Activated T-helper 17 cell treated with anti-CD3 and anti-CD28 coated beads, Interleukin-2, amount 50 U/mL, for 72 hours (primary cell): ENCODE data around the gene MOCOS. TPM values are rescaled to one million over a fixed set of nuclear protein-coding genes. Genes with fewer than 3 reads are reported as not detected.
"Not testable (repeated sequence)": the region's sequence is repeated elsewhere in the genome, so short reads cannot be mapped to it uniquely, and the experiment has no call there.

Source experiments
- ATAC-seq: fragments of 150-1000 bp; cut with Tn5 transposase; replicated peaks from 2 replicates; pipeline ENCODE4 v1.10.0; 2021; ENCODE audit warnings: mild to moderate bottlenecking, moderate library complexity
- H3K27ac Mint-ChIP-seq: one replicate; pipeline ENCODE4 v1.8.0; 2022; ENCODE audit warnings: mixed read lengths
- H3K27me3 Mint-ChIP-seq: one replicate; pipeline ENCODE4 v1.8.0; 2022; ENCODE audit warnings: mixed read lengths
- H3K36me3 Mint-ChIP-seq: one replicate; pipeline ENCODE4 v1.8.0; 2022; ENCODE audit warnings: low read depth, mild to moderate bottlenecking, mixed read lengths
- H3K4me1 Mint-ChIP-seq: one replicate; pipeline ENCODE4 v1.8.0; 2022; ENCODE audit warnings: mixed read lengths
- H3K4me3 Mint-ChIP-seq: one replicate; pipeline ENCODE4 v1.8.0; 2022; ENCODE audit warnings: mild to moderate bottlenecking, mixed read lengths
- H3K9me3 Mint-ChIP-seq: one replicate; pipeline ENCODE4 v1.8.0; 2022; ENCODE audit warnings: mixed read lengths
- total RNA-seq, 2 donors: library from RNA; stranded (reverse); gene quantifications; one replicate each; pipeline ENCODE4 v1.2.3, GENCODE V29; 2022

The MOCOS gene
- total RNA-seq, 2 donors from 2014 or later = 0.19 TPM

DNA sequence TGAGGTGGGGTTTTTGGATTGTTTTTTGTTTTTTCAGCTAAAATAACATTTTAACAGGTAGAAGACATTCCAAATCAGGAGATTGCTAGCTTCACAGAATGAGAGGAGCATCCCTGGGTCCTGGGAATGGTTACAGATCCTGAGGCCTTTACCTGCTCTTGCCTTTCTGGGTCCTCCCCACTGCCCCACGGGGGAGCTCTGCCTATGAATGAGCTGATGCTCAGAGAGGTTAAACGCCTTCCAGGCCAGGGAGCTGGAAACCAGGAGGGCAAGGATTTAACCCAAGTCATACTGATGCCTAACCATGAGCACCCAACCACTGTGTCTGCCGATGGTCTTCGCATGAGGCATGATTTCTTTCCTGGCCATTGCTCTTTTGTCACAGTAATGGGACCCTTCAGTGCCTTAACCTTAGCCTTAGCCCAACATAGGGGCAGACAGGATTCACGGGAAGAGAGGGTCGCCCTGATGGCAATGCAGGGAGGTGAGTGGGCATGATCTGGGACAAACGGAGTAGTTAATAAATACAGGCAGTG lies 16.1 kb downstream of the MOCOS start:
- no peaks in the 10 kb centered on the region for H3K9me3 Mint-ChIP-seq
- no peaks in the 10 kb centered on the region for H3K36me3 Mint-ChIP-seq
- ATAC-seq = no peak
- no peaks in the 10 kb centered on the region for H3K4me1 Mint-ChIP-seq
- no peaks in the 10 kb centered on the region for H3K27me3 Mint-ChIP-seq
- no peak overlapping the region for H3K27ac Mint-ChIP-seq
- H3K4me3 Mint-ChIP-seq = no peak overlapping the region

DNA sequence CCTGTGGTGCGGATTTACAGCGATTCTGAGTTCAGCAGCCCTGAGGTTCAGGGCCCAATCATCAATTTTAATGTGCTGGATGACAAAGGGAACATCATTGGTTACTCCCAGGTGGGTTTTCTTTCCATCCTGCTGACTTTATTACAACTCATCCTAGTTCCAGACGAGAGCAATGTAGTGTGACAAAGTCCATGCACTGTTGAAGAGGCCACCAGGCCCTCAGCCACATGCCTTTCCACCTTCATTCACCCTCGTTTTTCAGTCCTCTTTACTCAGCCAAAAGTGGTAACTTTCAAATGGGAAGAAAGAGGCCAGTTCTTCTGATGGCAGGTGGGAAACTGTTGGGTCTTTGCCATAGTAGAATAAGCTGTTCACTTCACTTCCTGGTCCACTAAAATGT lies 17.9 kb downstream of the MOCOS start:
- Mint-ChIP-seq H3K4me1 (no peaks in the 10 kb centered on the region), H3K9me3 (no peaks in the 10 kb centered on the region), H3K4me3 (no peak overlapping the region), H3K27me3 (no peaks in the 10 kb centered on the region), H3K36me3 (no peaks in the 10 kb centered on the region), H3K27ac (no peak overlapping the region)
- ATAC-seq = no peak

- no peak overlapping the region for H3K4me3 Mint-ChIP-seq
- no peaks in the 10 kb centered on the region for H3K36me3 Mint-ChIP-seq
- no peaks in the 10 kb centered on the region for H3K27me3 Mint-ChIP-seq
- no peak for ATAC-seq
- H3K27ac Mint-ChIP-seq = no peak overlapping the region
- H3K9me3 Mint-ChIP-seq = no peaks in the 10 kb centered on the region
- H3K4me1 Mint-ChIP-seq = no peaks in the 10 kb centered on the region
Measured at GRCh38 chr18:36207303-36207702, 20.0 kb downstream of the MOCOS start.

GRCh38 chr18:36207969-36208368 lies 20.7 kb downstream of the MOCOS start:
- not testable (repeated sequence) for H3K4me1 Mint-ChIP-seq, H3K27ac Mint-ChIP-seq, H3K4me3 Mint-ChIP-seq, H3K36me3 Mint-ChIP-seq, H3K27me3 Mint-ChIP-seq, H3K9me3 Mint-ChIP-seq, ATAC-seq

DNA sequence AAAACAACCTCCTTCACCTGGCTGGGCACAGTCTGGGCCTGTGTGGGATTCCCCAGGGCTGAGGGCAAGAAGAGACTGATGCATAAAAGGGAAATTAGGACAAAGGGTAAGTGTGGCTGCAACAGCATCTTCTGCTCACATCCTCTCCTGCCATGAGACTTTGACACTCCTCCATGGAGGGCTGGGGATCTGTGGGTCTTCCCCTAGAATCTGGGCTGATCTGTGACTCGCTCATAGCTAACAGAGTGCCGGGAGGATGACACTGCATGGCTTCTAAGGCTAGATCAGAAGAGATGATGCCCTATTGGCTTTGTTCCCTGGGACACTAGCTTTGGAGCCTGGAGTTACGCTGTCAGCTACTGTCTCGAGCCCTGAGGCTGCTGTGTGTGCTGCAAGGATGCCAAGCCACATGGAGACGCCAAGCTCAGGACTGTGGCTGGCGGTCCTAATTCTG lies 24.3 kb downstream of the MOCOS start:
- H3K27ac Mint-ChIP-seq = no peak overlapping the region
- no peaks in the 10 kb centered on the region for H3K36me3 Mint-ChIP-seq
- ATAC-seq = no peak
- no peaks in the 10 kb centered on the region for H3K4me1 Mint-ChIP-seq
- H3K9me3 Mint-ChIP-seq = no peaks in the 10 kb centered on the region
- H3K4me3 Mint-ChIP-seq = no peak overlapping the region
- no peaks in the 10 kb centered on the region for H3K27me3 Mint-ChIP-seq

DNA sequence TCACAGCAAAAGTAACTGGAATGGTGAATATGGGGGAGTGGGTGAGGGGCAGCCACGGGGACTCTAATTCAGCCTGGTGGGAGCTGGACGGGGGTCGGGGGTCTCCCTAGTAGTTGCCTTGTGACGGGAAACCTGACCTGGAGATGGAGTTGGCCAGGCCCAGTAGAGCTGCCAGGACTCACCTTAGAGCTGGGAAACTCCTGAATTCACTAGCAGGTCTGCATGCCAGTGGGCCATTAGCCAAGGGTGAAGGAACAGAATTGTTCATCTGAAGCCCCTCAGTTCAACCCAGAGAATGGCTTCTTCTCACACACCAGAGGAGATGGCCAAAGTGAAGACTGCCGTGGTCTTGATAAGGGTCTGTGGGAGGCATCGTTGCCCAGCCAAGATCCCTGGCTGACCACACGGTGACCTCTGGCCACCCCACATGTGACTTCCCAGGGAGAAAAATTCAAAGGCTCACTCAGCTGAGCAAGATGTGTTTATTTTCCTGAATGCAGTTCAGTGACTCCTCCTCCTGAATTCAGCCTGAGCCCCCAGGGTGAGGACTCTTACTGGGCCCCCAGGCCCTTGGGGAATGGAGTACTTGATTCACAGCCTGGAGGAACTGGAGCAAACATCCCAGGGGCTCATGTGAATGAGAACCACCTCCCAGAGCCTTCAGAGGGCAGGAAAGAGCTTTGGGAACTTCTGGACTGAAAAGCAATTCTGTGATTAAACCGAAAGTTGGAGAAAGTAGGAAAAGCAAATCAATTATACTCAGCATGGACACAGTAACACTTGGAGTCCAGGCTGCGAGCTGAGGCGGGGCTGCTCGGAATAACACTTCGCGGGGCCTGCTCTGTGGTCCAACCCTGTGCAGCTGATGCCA lies 25.2 kb downstream of the MOCOS start:
- H3K27ac Mint-ChIP-seq = no peak overlapping the region
- ATAC-seq = no peak
- H3K27me3 Mint-ChIP-seq = no peaks in the 10 kb centered on the region
- H3K9me3 Mint-ChIP-seq = no peaks in the 10 kb centered on the region
- no peaks in the 10 kb centered on the region for H3K4me1 Mint-ChIP-seq
- H3K36me3 Mint-ChIP-seq = no peaks in the 10 kb centered on the region
- H3K4me3 Mint-ChIP-seq = no peak overlapping the region

GRCh38 chr18:36214811-36215210 lies 27.5 kb downstream of the MOCOS start:
- no peaks in the 10 kb centered on the region for H3K4me1 Mint-ChIP-seq
- H3K4me3 Mint-ChIP-seq = no peak overlapping the region
- no peak for ATAC-seq
- H3K36me3 Mint-ChIP-seq = no peaks in the 10 kb centered on the region
- H3K27me3 Mint-ChIP-seq = no peaks in the 10 kb centered on the region
- no peak overlapping the region for H3K27ac Mint-ChIP-seq
- no peaks in the 10 kb centered on the region for H3K9me3 Mint-ChIP-seq

DNA sequence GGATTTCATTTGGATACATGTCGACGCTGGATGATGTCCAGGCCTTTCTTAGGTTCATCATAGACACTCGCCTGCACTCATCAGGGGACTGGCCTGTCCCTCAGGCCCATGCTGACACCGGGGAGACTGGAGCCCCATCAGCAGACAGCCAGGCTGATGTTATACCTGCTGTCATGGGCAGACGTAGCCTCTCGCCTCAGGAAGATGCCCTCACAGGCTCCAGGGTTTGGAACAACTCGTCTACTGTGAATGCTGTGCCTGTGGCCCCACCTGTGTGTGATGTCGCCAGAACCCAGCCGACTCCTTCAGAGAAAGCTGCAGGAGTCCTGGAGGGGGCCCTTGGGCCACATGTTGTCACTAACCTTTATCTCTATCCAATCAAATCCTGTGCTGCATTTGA lies 28.3 kb downstream of the MOCOS start:
- Mint-ChIP-seq H3K27ac (no peak overlapping the region), H3K27me3 (no peaks in the 10 kb centered on the region), H3K4me1 (no peaks in the 10 kb centered on the region), H3K4me3 (no peak overlapping the region), H3K36me3 (no peaks in the 10 kb centered on the region), H3K9me3 (no peaks in the 10 kb centered on the region)
- no peak for ATAC-seq

DNA sequence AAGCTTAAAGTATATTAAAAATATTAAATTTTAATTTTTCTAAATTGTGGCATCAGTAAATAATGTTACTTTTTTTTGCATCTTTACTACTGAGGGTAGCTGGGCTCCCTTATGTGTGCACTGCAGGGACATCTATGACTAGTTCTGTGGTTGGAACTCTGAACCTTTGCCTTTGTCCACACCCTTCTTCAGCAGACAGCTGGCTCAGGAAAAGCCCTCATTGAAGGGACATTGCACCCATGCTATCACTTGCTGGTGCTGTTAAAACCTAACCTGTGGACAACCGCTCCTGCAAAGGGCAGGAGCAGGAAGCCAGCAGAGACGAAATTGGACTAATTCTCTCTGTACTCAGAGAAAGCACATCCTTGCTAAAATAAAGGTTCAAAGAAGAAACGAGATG lies 30.1 kb downstream of the MOCOS start:
- Mint-ChIP-seq H3K4me3 (no peak overlapping the region), H3K36me3 (no peaks in the 10 kb centered on the region), H3K9me3 (no peaks in the 10 kb centered on the region), H3K27ac (no peak overlapping the region), H3K27me3 (no peaks in the 10 kb centered on the region), H3K4me1 (no peaks in the 10 kb centered on the region)
- no peak for ATAC-seq

- H3K9me3 Mint-ChIP-seq = peaks cover 7% of the 10 kb centered on the region
- peaks cover 8% of the 10 kb centered on the region for H3K27me3 Mint-ChIP-seq
- no peak overlapping the region for H3K4me3 Mint-ChIP-seq
Measured at GRCh38 chr18:36229188-36229587, 41.9 kb downstream of the MOCOS start.

GRCh38 chr18:36240510-36240909 lies 53.2 kb downstream of the MOCOS start:
- H3K4me3 Mint-ChIP-seq, H3K4me1 Mint-ChIP-seq, H3K27ac Mint-ChIP-seq, ATAC-seq, H3K9me3 Mint-ChIP-seq, H3K36me3 Mint-ChIP-seq: not testable (repeated sequence)
- peaks cover 32% of the 10 kb centered on the region for H3K27me3 Mint-ChIP-seq

More at GRCh38 chr18:36229188-36229587, 41.9 kb downstream of the MOCOS start:
- no peaks in the 10 kb centered on the region for H3K36me3 Mint-ChIP-seq
- H3K4me1 Mint-ChIP-seq = no peaks in the 10 kb centered on the region
- ATAC-seq = no peak
- no peak overlapping the region for H3K27ac Mint-ChIP-seq

- Mint-ChIP-seq H3K27ac (no peak overlapping the region), H3K4me1 (no peaks in the 10 kb centered on the region), H3K4me3 (no peak overlapping the region), H3K27me3 (peaks cover 39% of the 10 kb centered on the region), H3K36me3 (no peaks in the 10 kb centered on the region), H3K9me3 (peaks cover 9% of the 10 kb centered on the region)
- ATAC-seq = no peak
Measured at GRCh38 chr18:36241831-36242230, 54.5 kb downstream of the MOCOS start.

DNA sequence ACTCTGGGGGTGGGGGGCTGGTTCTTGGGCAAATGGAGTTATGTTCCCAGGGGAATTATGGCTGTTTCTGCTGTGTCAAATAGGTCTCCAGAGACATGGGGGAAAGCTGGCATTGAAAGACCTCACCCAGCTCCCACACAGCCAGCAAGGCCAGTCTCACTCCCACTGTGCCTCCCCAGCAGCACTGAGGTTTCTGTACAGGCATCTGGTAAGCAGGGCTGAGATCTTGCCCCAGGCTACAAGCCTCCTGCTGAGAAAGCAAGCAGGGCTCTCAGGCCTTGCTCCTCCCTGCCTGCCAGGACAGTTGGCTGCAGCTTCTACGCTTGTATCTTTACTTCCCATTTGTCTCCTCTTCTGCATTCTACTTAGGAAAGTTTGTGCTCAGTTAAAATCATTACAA lies 59.7 kb downstream of the MOCOS start:
- no peak for ATAC-seq
- no peaks in the 10 kb centered on the region for H3K36me3 Mint-ChIP-seq
- H3K4me1 Mint-ChIP-seq = no peaks in the 10 kb centered on the region
- H3K27me3 Mint-ChIP-seq = peaks cover 66% of the 10 kb centered on the region
- peaks cover 15% of the 10 kb centered on the region for H3K9me3 Mint-ChIP-seq
- no peak overlapping the region for H3K4me3 Mint-ChIP-seq
- H3K27ac Mint-ChIP-seq = no peak overlapping the region

DNA sequence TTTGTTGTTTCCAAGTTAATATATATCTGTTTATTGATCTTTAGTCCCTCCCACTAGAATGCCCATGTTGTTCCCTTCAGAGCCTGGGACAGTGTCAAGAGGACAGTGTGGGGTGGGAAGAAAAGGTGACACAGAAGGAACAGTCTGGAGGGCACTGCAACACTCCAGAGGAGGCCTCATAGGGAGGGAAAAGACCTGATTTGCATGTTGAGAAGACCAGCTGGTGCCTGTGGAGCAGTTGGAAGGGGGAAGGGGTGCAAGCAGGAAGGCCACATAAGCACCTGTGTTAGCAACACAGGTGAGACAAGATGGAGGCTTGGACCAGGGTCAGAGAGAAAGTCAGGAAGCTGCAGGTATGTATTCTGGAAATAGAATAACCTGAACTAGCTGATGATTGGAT lies 62.1 kb downstream of the MOCOS start:
- H3K27ac Mint-ChIP-seq = no peak overlapping the region
- H3K27me3 Mint-ChIP-seq = peaks cover 57% of the 10 kb centered on the region
- H3K36me3 Mint-ChIP-seq = no peaks in the 10 kb centered on the region
- H3K4me3 Mint-ChIP-seq = no peak overlapping the region
- H3K4me1 Mint-ChIP-seq = no peaks in the 10 kb centered on the region
- no peak for ATAC-seq
- H3K9me3 Mint-ChIP-seq = peaks cover 15% of the 10 kb centered on the region

DNA sequence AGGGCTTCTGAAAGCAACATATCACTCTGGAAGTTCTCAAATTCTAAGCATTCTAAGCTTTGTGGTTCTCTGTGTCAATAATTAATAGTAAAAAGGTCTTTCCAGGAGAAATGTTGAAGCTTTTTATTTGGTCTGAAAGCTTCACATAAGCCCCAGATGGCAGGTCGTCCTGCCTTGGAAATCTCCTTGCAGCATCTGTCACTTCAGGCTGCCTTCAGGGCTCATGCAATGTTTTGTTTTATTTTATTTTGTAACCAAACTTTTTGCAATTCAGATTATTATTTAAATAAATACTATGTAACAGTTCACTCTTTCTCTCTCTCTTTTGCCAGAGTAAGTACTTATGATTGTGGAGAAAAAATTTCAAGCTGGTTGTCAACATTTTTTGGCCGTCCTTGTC lies 63.5 kb downstream of the MOCOS start:
- no peak for ATAC-seq
- Mint-ChIP-seq H3K27ac (no peak overlapping the region), H3K9me3 (peaks cover 9% of the 10 kb centered on the region)

More for the DNA sequence above, 63.5 kb downstream of the MOCOS start:
- Mint-ChIP-seq H3K4me3 (no peak overlapping the region), H3K36me3 (no peaks in the 10 kb centered on the region), H3K27me3 (peaks cover 50% of the 10 kb centered on the region), H3K4me1 (no peaks in the 10 kb centered on the region)
